Measurements from ENCODE around the gene NCCRP1. TPM values are rescaled to one million over a fixed set of nuclear protein-coding genes. Genes with fewer than 3 reads are reported as not detected.

Gene NCCRP1
- total and polyA plus RNA-seq, 10 of the 15 experiments (the other 5 are each of a cell fraction or from before 2014, with no cell fraction given): not detected

GRCh38 chr19:39172700-39173501, 23.9 kb upstream of the NCCRP1 start (continued):
- TF ChIP-seq FOXK2 (IDR thresholded peaks at IDR 0.05) (no peak), FOXM1 (IDR thresholded peaks at IDR 0.05; ENCODE audit: low read depth, low read length) (no peak), CBFB (IDR thresholded peaks at IDR 0.05; ENCODE audit: low read depth) (no peak), WRNIP1 (IDR thresholded peaks at IDR 0.05; ENCODE audit: borderline replicate concordance, low read depth, low read length) (no peak), BRCA1 (IDR thresholded peaks at IDR 0.05; ENCODE audit: low read depth, low read length) (no peak), YBX1 (IDR thresholded peaks at IDR 0.05) (no peak)

- FAIRE-seq (no peak), DNase-seq (ENCODE audit: low read depth, low spot score) (no peak), ATAC-seq (no peak)
- SMC1A ChIA-PET (ENCODE audit: uncharacterized antibody, unreplicated experiment): no interaction called here
- H3K36me3 ChIP-seq (ENCODE audit: control insufficient read depth in 2 of 2, insufficient read depth in 2 of 2, low read length in 1 of 2): peaks cover 0 to 27% of the 10 kb centered on the region in 2 experiments; a peak in 2 of 4 replicates
- POLR2A ChIA-PET: no interaction called here
- H3K9ac ChIP-seq (ENCODE audit: control insufficient read depth, insufficient read depth, low read length): no peak overlapping the region
- in situ Hi-C loops (cut with MboI) (no loop called here), intact Hi-C loops (cut with micrococcal nuclease; ENCODE audit: unreplicated experiment) (no loop called here)
- no peaks in the 10 kb centered on the region for H3K9me3 ChIP-seq (replicated peaks; ENCODE audit: control insufficient read depth, insufficient read depth, low read length)
- CTCF ChIA-PET: no interaction called here
- no peak overlapping the region for H3K27ac ChIP-seq (ENCODE audit: control insufficient read depth, insufficient read depth)
- no peaks in the 10 kb centered on the region for H3K79me2 ChIP-seq (ENCODE audit: control insufficient read depth, insufficient read depth, low read length)
- H3K4me2 ChIP-seq (ENCODE audit: control insufficient read depth, insufficient read depth): no peak overlapping the region
- no TSS peak for BruUV-seq (replicated peaks)
- H2AFZ ChIP-seq (ENCODE audit: control insufficient read depth, low read depth, low read length): no peak overlapping the region
- no peaks in the 10 kb centered on the region for H3K27me3 ChIP-seq (replicated peaks in 1 of 2; ENCODE audit: control insufficient read depth in 2 of 2, insufficient read depth in 2 of 2, low read length in 1 of 2)
- WGBS (ENCODE audit: insufficient coverage, insufficient replicate concordance, low lambda C conversion rate, missing lambda C conversion rate): 81% methylated on average over 17 of the region's 25 CpGs
- no peaks in the 10 kb centered on the region for H4K20me1 ChIP-seq (ENCODE audit: control insufficient read depth, insufficient read depth)
- RAD21 ChIA-PET (ENCODE audit: unreplicated experiment): no interaction called here
- H3K4me3 ChIP-seq: no peak overlapping the region
- TF ChIP-seq RAD21 (IDR thresholded peaks at IDR 0.05; ENCODE audit: insufficient read depth, low read depth, low read length): no peak
- TF ChIP-seq RCOR1 (conservative IDR thresholded peaks at IDR 0.05; ENCODE audit: low read depth, low read length): no peak
- TF ChIP-seq FOXK2 (IDR thresholded peaks at IDR 0.05): no peak
- H3K4me1 ChIP-seq (ENCODE audit: control insufficient read depth, insufficient read depth, low read length): no peaks in the 10 kb centered on the region
Observed at GRCh38 chr19:39173502-39173991, 23.2 kb upstream of the NCCRP1 start.

Data from GM12878 (cell line).